Measurements from ENCODE around the gene SPEN.

- TF ChIP-seq POLR2A (IDR thresholded peaks at IDR 0.05; ENCODE audit: low read length), result no peak
- TF ChIP-seq GATA1 (IDR thresholded peaks at IDR 0.05; ENCODE audit: low read depth, low read length), result no peak
Measured at GRCh38 chr1:15932612-15933011, 85.1 kb downstream of the SPEN start.
